Endothelial cell of umbilical vein (primary cell): ENCODE measurements around the gene EPC2. TPM values are rescaled to one million over a fixed set of nuclear protein-coding genes. Genes with fewer than 3 reads are reported as not detected.

Source experiments
- BruUV-seq: library from RNA; stranded (reverse); fragments of 400-500 nt; replicated peaks from 2 replicates; lab custom pipeline; 2021; lab: Mats Ljungman, UMichigan
- CTCF ChIA-PET: fragments of 300-600, 350-600 bp; sonication (Branson Sonifier 250); formaldehyde crosslinking; loops from one replicate; lab custom pipeline; 2021; ENCODE audit warnings: antibody characterized with exemption, inconsistent platforms; lab: Charles Lee
- POLR2A ChIA-PET: fragments of 300-600, 350-600 bp; sonication (Branson Sonifier 250); formaldehyde crosslinking; loops from one replicate; lab custom pipeline; 2021; ENCODE audit warnings: antibody characterized with exemption, inconsistent platforms; lab: Charles Lee
- DNase-seq: peaks from one replicate; pipeline ENCODE4 v3.0.0-alpha.2; 2011; ENCODE audit warnings: low read depth, low spot score
- FAIRE-seq: peaks from 2 replicates; lab custom pipeline; 2011; peaks lifted over from hg19 to GRCh38; lab: Jason Lieb, UNC
- H2AFZ ChIP-seq: 2 replicates; pipeline ENCODE4 v1.6.0; 2012; ENCODE audit warnings: low read depth, low read length, control low read depth, inconsistent platforms
- H3K27ac ChIP-seq: 2 replicates; pipeline ENCODE4 v1.5.1; 2011; ENCODE audit warnings: low read depth, mild to moderate bottlenecking, control low read depth, low read length, moderate library complexity; ENCODE audit not compliant: insufficient read depth
- H3K27me3 ChIP-seq, 2 experiments: 2 replicates each; pipeline versions ENCODE4 v1.6.0 to v1.6.1; 2011; ENCODE audit warnings: low read length in 2 of 2, mixed read lengths in 1 of 2; ENCODE audit not compliant: control insufficient read depth in 2 of 2, insufficient read depth in 2 of 2
- H3K36me3 ChIP-seq, 2 experiments: 2 replicates in 1 of 2; 3 replicates in 1 of 2; pipeline ENCODE4 v1.5.1; 2011; ENCODE audit warnings: low read length in 2 of 2, mild to moderate bottlenecking in 1 of 2, moderate library complexity in 1 of 2; ENCODE audit not compliant: control insufficient read depth in 2 of 2, insufficient read depth in 2 of 2; ENCODE audit errors: extremely low read depth in 1 of 2
- H3K4me1 ChIP-seq: 3 replicates; pipeline ENCODE4 v1.5.1; 2011; ENCODE audit warnings: mild to moderate bottlenecking, low read length; ENCODE audit not compliant: control insufficient read depth, insufficient read depth; ENCODE audit errors: extremely low read depth
- H3K4me2 ChIP-seq: 2 replicates; pipeline ENCODE4 v1.6.1; 2011; ENCODE audit warnings: low read length, control low read depth, mixed read lengths; ENCODE audit not compliant: insufficient read depth
- H3K4me3 ChIP-seq, 3 experiments: fragments of 200-600 bp in 1 of 3; sonication (generic), shearing (Covaris generic) in 1 of 3; replicated peaks in 1 of 3; 2 replicates each; pipeline ENCODE4 v1.5.1; 2011 to 2016; ENCODE audit warnings: control low read depth in 3 of 3, low read length in 3 of 3, mild to moderate bottlenecking in 2 of 3, inconsistent platforms in 1 of 3, low read depth in 1 of 3, moderate library complexity in 1 of 3; ENCODE audit not compliant: insufficient read depth in 1 of 3
- H3K79me2 ChIP-seq: 2 replicates; pipeline ENCODE4 v1.6.0; 2012; ENCODE audit warnings: low read length, inconsistent platforms; ENCODE audit not compliant: control insufficient read depth, insufficient read depth
- H3K9ac ChIP-seq: replicated peaks from 2 replicates; pipeline ENCODE3; 2011; ENCODE audit warnings: low read length, control low read depth; ENCODE audit not compliant: insufficient read depth; ENCODE audit errors: extremely low read depth
- H3K9me1 ChIP-seq: replicated peaks from 3 replicates; pipeline ENCODE4 v1.6.0; 2011; ENCODE audit warnings: mild to moderate bottlenecking, low read length; ENCODE audit not compliant: control insufficient read depth, insufficient read depth; ENCODE audit errors: extremely low read depth
- H3K9me3 ChIP-seq: replicated peaks from 2 replicates; pipeline ENCODE4 v1.5.1; 2012; ENCODE audit warnings: low read length, inconsistent platforms; ENCODE audit not compliant: control insufficient read depth, insufficient read depth
- H4K20me1 ChIP-seq: replicated peaks from 2 replicates; pipeline ENCODE3; 2011; ENCODE audit warnings: mild to moderate bottlenecking, low read length; ENCODE audit not compliant: control insufficient read depth, insufficient read depth; ENCODE audit errors: extremely low read depth
- EZH2 ChIP-seq: IDR thresholded peaks from 2 replicates; pipeline ENCODE4 v1.6.1; 2012; ENCODE audit warnings: borderline replicate concordance, low read depth, mild to moderate bottlenecking, moderate library complexity, low read length, inconsistent platforms; ENCODE audit not compliant: severe bottlenecking
- FOS ChIP-seq: IDR thresholded peaks from 2 replicates; pipeline ENCODE4 v1.6.1; 2011; ENCODE audit warnings: mild to moderate bottlenecking, low read length, moderate library complexity, borderline replicate concordance; ENCODE audit not compliant: insufficient read depth
- GATA2 ChIP-seq: IDR thresholded peaks from 2 replicates; pipeline ENCODE4 v1.7.0; 2011; ENCODE audit warnings: low read depth, mild to moderate bottlenecking, moderate library complexity, mixed read lengths, low read length; ENCODE audit not compliant: insufficient read length, insufficient read depth
- JUN ChIP-seq: IDR thresholded peaks from 2 replicates; pipeline ENCODE4 v1.6.1; 2011; ENCODE audit warnings: borderline replicate concordance, low read depth; ENCODE audit not compliant: insufficient read length, insufficient read depth
- MYC ChIP-seq: IDR thresholded peaks from one replicate; pipeline ENCODE4 v1.6.1; 2011; ENCODE audit warnings: mild to moderate bottlenecking, low read depth, low read length
- POLR2A ChIP-seq: IDR thresholded peaks from 2 replicates; pipeline ENCODE4 v1.6.1; 2012; ENCODE audit warnings: low read depth, mild to moderate bottlenecking, control low read depth, low read length
- POLR2AphosphoS5 ChIP-seq: IDR thresholded peaks from 2 replicates; pipeline ENCODE4 v1.6.1; 2012; ENCODE audit warnings: low read depth, mild to moderate bottlenecking, control low read depth, low read length, moderate library complexity; ENCODE audit not compliant: insufficient read depth
- dilution Hi-C: fragments of 300-500 bp; cut with MboI; formaldehyde crosslinking; loops from one replicate; pipeline ENCODE4 v1.15.0; 2019; ENCODE audit warnings: low sequenced_read_pairs; ENCODE audit not compliant: extremely low pct_ligation_motif_present
- intact Hi-C: fragments of 100-400 bp; cut with micrococcal nuclease; formaldehyde crosslinking; loops from one replicate; pipeline ENCODE4 v1.10.0; 2022
- polyA plus RNA-seq, 4 experiments: library from polyadenylated mRNA; depleted of rRNA in 3 of 4; stranded (reverse) in 3 of 4; unstranded in 1 of 4; fragments of >200 nt; gene quantifications; 2 replicates each; pipeline versions ENCODE4 v1.2.1 to v1.2.3, GENCODE V29; 2011 to 2012; ENCODE audit warnings: missing spikeins in 1 of 4
- total RNA-seq: library from RNA; stranded (reverse); gene quantifications from 2 replicates; pipeline ENCODE4 v1.2.3, GENCODE V29; 2021
- TF ChIP-seq, protein P1 (sequence below): IDR thresholded peaks from 2 replicates; pipeline ENCODE4 v1.6.1; 2011; ENCODE audit not compliant: insufficient read depth, insufficient read length
- TF ChIP-seq, protein P2 (sequence below), 2 donors: IDR thresholded peaks; 1 replicate in 1 of 2; 2 replicates in 1 of 2; pipeline ENCODE4 v1.5.1; 2011; ENCODE audit warnings: low read length in 2 of 2, mild to moderate bottlenecking in 2 of 2, moderate library complexity in 2 of 2, control low read depth in 1 of 2, inconsistent platforms in 1 of 2, low read depth in 1 of 2; ENCODE audit not compliant: insufficient read depth in 1 of 2; ENCODE audit errors: extremely low read depth in 1 of 2

Gene EPC2
- total and polyA plus RNA-seq, 2 donors (not counting 3 experiments of a cell fraction or from before 2014, with no cell fraction given), result 15.1 to 25.2 TPM

DNA sequence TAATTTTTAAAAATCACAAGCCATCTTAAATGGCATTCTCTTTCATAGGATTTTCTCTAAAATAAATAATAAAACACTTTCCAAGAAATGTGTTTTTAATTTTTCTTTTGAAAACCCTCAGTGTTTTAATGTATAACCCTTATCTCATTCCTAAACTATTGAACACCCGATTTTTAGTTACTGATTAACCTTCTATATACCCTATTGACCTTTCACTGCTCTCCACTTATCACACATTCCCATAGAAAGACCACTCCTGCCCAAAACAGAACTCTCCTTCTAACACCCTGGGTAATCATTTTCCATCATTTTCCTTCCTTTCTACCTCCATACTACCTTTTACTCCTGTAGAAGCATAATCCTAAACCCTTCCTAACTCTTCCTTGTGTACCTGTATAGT is 102.4 kb downstream of the EPC2 start:
- CTCF ChIA-PET, result no interaction called here
- Histone ChIP-seq H3K9me3 (no peaks in the 10 kb centered on the region), H3K4me2 (no peak overlapping the region), H3K9ac (no peak overlapping the region), H3K36me3 (no peaks in the 10 kb centered on the region), H2AFZ (no peak overlapping the region), H3K27ac (no peak overlapping the region), H3K79me2 (peaks cover 4% of the 10 kb centered on the region), H4K20me1 (no peaks in the 10 kb centered on the region), H3K9me1 (no peaks in the 10 kb centered on the region), H3K4me1 (no peaks in the 10 kb centered on the region), H3K27me3 (no peaks in the 10 kb centered on the region), H3K4me3 (no peak overlapping the region)
- no peak for TF ChIP-seq POLR2AphosphoS5
- no peak for TF ChIP-seq FOS
- no peak for TF ChIP-seq GATA2
- TF ChIP-seq, protein P1, sequence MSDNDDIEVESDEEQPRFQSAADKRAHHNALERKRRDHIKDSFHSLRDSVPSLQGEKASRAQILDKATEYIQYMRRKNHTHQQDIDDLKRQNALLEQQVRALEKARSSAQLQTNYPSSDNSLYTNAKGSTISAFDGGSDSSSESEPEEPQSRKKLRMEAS, result no peak
- no peak for TF ChIP-seq JUN
- TF ChIP-seq, protein P2, sequence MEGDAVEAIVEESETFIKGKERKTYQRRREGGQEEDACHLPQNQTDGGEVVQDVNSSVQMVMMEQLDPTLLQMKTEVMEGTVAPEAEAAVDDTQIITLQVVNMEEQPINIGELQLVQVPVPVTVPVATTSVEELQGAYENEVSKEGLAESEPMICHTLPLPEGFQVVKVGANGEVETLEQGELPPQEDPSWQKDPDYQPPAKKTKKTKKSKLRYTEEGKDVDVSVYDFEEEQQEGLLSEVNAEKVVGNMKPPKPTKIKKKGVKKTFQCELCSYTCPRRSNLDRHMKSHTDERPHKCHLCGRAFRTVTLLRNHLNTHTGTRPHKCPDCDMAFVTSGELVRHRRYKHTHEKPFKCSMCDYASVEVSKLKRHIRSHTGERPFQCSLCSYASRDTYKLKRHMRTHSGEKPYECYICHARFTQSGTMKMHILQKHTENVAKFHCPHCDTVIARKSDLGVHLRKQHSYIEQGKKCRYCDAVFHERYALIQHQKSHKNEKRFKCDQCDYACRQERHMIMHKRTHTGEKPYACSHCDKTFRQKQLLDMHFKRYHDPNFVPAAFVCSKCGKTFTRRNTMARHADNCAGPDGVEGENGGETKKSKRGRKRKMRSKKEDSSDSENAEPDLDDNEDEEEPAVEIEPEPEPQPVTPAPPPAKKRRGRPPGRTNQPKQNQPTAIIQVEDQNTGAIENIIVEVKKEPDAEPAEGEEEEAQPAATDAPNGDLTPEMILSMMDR (IDR thresholded peaks at IDR 0.05; ENCODE audit: extremely low read depth in 1 of 2, insufficient read depth in 1 of 2, low read depth in 1 of 2, low read length in 2 of 2), result no peak
- TF ChIP-seq EZH2, result no peak
- TF ChIP-seq MYC, result no peak
- no peak for TF ChIP-seq POLR2A
- no TSS peak for BruUV-seq
- no peak for DNase-seq
- dilution Hi-C loops (no loop called here), intact Hi-C loops (no loop called here)
- POLR2A ChIA-PET, result no interaction called here
- no peak for FAIRE-seq
